Astrocyte (in vitro differentiated cells and primary cell): ENCODE measurements around the gene C12orf57. TPM values are rescaled to one million over a fixed set of nuclear protein-coding genes. Genes with fewer than 3 reads are reported as not detected.

Source experiments
- DNase-seq: peaks from one replicate; pipeline ENCODE4 v3.0.0-alpha.2; 2010; ENCODE audit warnings: low read depth
- FAIRE-seq: peaks from 2 replicates; lab custom pipeline; 2011; peaks lifted over from hg19 to GRCh38; lab: Jason Lieb, UNC
- H2AFZ ChIP-seq: 2 replicates; pipeline ENCODE4 v1.6.0; 2012; ENCODE audit warnings: low read depth, low read length, inconsistent platforms
- H3K27ac ChIP-seq: 2 replicates; pipeline ENCODE4 v1.5.1; 2011; ENCODE audit warnings: low read depth, low read length, inconsistent platforms
- H3K27me3 ChIP-seq: 2 replicates; pipeline ENCODE4 v1.6.0; 2011; ENCODE audit warnings: low read length, inconsistent platforms; ENCODE audit not compliant: insufficient read depth
- H3K36me3 ChIP-seq: 2 replicates; pipeline ENCODE4 v1.5.1; 2011; ENCODE audit warnings: low read length, inconsistent platforms; ENCODE audit not compliant: insufficient read depth
- H3K4me1 ChIP-seq: 2 replicates; pipeline ENCODE4 v1.5.1; 2011; ENCODE audit warnings: low read length, inconsistent platforms; ENCODE audit not compliant: insufficient read depth
- H3K4me2 ChIP-seq: 2 replicates; pipeline ENCODE4 v1.6.0; 2012; ENCODE audit warnings: low read length, inconsistent platforms
- H3K4me3 ChIP-seq: 2 replicates; pipeline ENCODE4 v1.5.1; 2011; ENCODE audit warnings: low read depth, mild to moderate bottlenecking, low read length, inconsistent platforms; ENCODE audit not compliant: insufficient read depth
- H3K79me2 ChIP-seq: 2 replicates; pipeline ENCODE4 v1.6.0; 2012; ENCODE audit warnings: mild to moderate bottlenecking, low read length, inconsistent platforms; ENCODE audit not compliant: insufficient read depth
- H3K9ac ChIP-seq: 2 replicates; pipeline ENCODE4 v1.6.0; 2012; ENCODE audit warnings: mild to moderate bottlenecking, low read length, inconsistent platforms
- H3K9me3 ChIP-seq: 2 replicates; pipeline ENCODE4 v1.5.1; 2012; ENCODE audit warnings: low read depth, mild to moderate bottlenecking, low read length, inconsistent platforms; ENCODE audit not compliant: insufficient read depth
- H4K20me1 ChIP-seq: 2 replicates; pipeline ENCODE4 v1.6.0; 2012; ENCODE audit warnings: low read length, inconsistent platforms; ENCODE audit not compliant: insufficient read depth
- H3K27ac Mint-ChIP-seq: one replicate; pipeline ENCODE4 v1.8.0; 2021; ENCODE audit warnings: mild to moderate bottlenecking, mixed read lengths; ENCODE audit not compliant: unreplicated experiment
- H3K27me3 Mint-ChIP-seq: one replicate; pipeline ENCODE4 v1.8.0; 2021; ENCODE audit warnings: low read depth, mixed read lengths; ENCODE audit not compliant: unreplicated experiment
- H3K36me3 Mint-ChIP-seq: one replicate; pipeline ENCODE4 v1.8.0; 2021; ENCODE audit warnings: low read depth, mixed read lengths; ENCODE audit not compliant: unreplicated experiment
- H3K4me1 Mint-ChIP-seq: one replicate; pipeline ENCODE4 v1.8.0; 2021; ENCODE audit warnings: low read depth, mixed read lengths; ENCODE audit not compliant: unreplicated experiment
- H3K4me3 Mint-ChIP-seq: one replicate; pipeline ENCODE4 v1.8.0; 2021; ENCODE audit warnings: mild to moderate bottlenecking, moderate library complexity, mixed read lengths; ENCODE audit not compliant: unreplicated experiment
- H3K9me3 Mint-ChIP-seq: one replicate; pipeline ENCODE4 v1.8.0; 2021; ENCODE audit warnings: mild to moderate bottlenecking, mixed read lengths; ENCODE audit not compliant: unreplicated experiment
- EZH2 ChIP-seq: IDR thresholded peaks from 2 replicates; pipeline ENCODE4 v1.6.1; 2012; ENCODE audit warnings: mild to moderate bottlenecking, low read length, inconsistent platforms; ENCODE audit not compliant: insufficient read depth
- total RNA-seq: library from RNA; stranded (reverse); gene quantifications from 2 replicates; pipeline ENCODE4 v1.2.1, GENCODE V29; 2021
- TF ChIP-seq, protein P1 (sequence below): IDR thresholded peaks from 2 replicates; pipeline ENCODE4 v1.5.1; 2011; ENCODE audit warnings: low read depth, mild to moderate bottlenecking, inconsistent platforms, low read length, moderate library complexity; ENCODE audit not compliant: insufficient read depth

C12orf57 gene
- total RNA-seq, 1 donor from 2014 or later, result 117 TPM

DNA sequence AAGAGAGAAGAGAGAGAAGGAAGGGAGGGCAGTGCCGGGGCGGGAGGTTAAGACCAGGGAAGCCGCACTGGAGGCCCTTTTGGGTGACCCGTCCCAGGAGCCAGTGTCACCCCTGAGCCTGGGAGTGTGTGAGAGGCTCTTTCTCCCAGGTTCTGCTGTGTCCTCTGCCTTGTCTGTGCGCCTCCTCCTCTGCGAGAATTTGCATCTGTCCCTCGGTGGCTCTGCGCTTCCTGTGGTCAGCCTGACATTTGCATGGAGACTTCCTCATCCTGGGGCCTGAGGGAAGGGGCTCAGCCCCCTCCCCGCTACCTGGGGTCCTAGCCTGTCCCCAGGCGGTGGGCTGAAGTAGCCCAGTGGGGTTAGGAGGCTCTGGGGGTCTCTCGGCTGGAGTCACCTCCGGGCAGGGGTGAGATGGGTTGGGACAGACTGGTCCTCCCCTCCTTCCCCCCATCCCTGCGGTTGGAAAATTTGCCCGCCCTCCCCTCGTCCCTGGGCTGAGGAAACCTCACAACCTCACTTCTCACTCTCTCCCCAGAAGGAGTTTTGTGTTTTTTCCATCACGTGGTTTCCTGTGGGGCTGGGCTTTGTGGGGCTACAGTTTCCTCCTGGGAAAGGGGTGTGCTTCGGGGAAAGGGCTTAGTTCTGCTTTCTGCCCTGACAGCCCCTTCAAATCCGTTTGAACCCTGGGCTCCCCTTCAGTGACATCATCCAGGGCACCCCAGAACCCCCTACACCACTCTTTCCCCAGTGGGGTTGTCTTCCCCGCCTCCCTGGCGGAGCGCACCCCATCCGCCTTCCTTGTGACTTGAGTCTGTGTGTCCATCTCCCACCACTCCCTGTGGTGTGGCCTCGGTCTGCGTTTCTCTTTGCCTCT, 9.9 kb downstream of the C12orf57 start:
- peaks cover 4% of the 10 kb centered on the region for H3K27me3 Mint-ChIP-seq
- Histone ChIP-seq H3K4me3 (no peak overlapping the region), H4K20me1 (no peaks in the 10 kb centered on the region), H3K79me2 (no peaks in the 10 kb centered on the region), H3K4me2 (peak overlapping the region; percentile 42), H3K9ac (peak overlapping the region; percentile 20), H3K9me3 (no peaks in the 10 kb centered on the region), H3K4me1 (peaks cover 19% of the 10 kb centered on the region), H3K27ac (no peak overlapping the region), H2AFZ (peak overlapping the region; percentile 63), H3K27me3 (no peaks in the 10 kb centered on the region), H3K36me3 (no peaks in the 10 kb centered on the region)
- H3K9me3 Mint-ChIP-seq, result no peaks in the 10 kb centered on the region
- H3K27ac Mint-ChIP-seq, result no peak overlapping the region
- TF ChIP-seq EZH2, result no peak
- TF ChIP-seq, protein P1, sequence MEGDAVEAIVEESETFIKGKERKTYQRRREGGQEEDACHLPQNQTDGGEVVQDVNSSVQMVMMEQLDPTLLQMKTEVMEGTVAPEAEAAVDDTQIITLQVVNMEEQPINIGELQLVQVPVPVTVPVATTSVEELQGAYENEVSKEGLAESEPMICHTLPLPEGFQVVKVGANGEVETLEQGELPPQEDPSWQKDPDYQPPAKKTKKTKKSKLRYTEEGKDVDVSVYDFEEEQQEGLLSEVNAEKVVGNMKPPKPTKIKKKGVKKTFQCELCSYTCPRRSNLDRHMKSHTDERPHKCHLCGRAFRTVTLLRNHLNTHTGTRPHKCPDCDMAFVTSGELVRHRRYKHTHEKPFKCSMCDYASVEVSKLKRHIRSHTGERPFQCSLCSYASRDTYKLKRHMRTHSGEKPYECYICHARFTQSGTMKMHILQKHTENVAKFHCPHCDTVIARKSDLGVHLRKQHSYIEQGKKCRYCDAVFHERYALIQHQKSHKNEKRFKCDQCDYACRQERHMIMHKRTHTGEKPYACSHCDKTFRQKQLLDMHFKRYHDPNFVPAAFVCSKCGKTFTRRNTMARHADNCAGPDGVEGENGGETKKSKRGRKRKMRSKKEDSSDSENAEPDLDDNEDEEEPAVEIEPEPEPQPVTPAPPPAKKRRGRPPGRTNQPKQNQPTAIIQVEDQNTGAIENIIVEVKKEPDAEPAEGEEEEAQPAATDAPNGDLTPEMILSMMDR, result no peak
- H3K4me3 Mint-ChIP-seq, result peak overlapping the region; percentile 29
- peaks cover 2% of the 10 kb centered on the region for H3K36me3 Mint-ChIP-seq
- peaks cover 22% of the 10 kb centered on the region for H3K4me1 Mint-ChIP-seq
- FAIRE-seq (no peak), DNase-seq (peak; percentile 20)

DNA sequence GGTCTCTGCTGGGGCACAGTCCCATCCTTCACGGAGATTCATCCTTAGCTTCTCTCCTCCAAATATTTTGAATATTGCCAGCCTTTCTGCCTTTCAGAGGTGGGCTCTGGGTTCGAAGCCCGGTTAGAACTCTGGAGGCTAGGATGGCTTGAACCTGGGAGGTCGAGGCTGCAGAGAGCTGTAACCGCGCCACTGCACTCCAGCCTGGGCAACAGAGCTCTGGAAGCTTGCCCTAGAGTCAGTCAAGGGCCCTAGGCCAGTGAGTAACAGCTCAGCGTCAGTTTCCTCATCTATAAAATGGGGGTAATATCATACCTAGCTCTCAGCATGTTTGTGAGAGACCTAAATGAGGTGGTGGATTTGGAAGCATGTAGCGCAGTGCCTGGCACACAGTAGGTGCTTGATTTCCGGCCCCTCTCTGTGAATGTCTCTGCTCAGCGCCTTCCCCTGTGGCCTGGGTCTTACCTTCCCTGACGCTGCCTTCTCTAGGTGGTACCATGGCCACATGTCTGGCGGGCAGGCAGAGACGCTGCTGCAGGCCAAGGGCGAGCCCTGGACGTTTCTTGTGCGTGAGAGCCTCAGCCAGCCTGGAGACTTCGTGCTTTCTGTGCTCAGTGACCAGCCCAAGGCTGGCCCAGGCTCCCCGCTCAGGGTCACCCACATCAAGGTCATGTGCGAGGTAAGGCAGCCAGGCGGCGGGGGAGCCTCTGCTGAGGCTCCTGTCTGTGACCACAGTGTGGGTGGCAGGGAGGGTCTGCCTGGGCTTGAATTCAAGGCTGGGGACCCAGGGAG, 10.7 kb downstream of the C12orf57 start:
- FAIRE-seq, result no peak
- no peaks in the 10 kb centered on the region for H3K9me3 ChIP-seq
- TF ChIP-seq, protein P1, result no peak
- TF ChIP-seq EZH2, result no peak
- peaks cover 23% of the 10 kb centered on the region for H3K4me1 ChIP-seq
- Mint-ChIP-seq H3K27ac (no peak overlapping the region), H3K36me3 (peaks cover 2% of the 10 kb centered on the region), H3K9me3 (no peaks in the 10 kb centered on the region), H3K27me3 (peaks cover 4% of the 10 kb centered on the region), H3K4me3 (peak overlapping the region; percentile 29), H3K4me1 (peaks cover 26% of the 10 kb centered on the region)
- H3K9ac ChIP-seq, result no peak overlapping the region
- no peaks in the 10 kb centered on the region for H3K36me3 ChIP-seq
- no peak overlapping the region for H3K4me2 ChIP-seq
- no peak overlapping the region for H3K27ac ChIP-seq
- no peak overlapping the region for H3K4me3 ChIP-seq
- H4K20me1 ChIP-seq, result no peaks in the 10 kb centered on the region
- no peaks in the 10 kb centered on the region for H3K27me3 ChIP-seq
- H3K79me2 ChIP-seq, result no peaks in the 10 kb centered on the region
- DNase-seq, result no peak
- no peak overlapping the region for H2AFZ ChIP-seq
